ENCODE results near the gene KCNC4.

DNA sequence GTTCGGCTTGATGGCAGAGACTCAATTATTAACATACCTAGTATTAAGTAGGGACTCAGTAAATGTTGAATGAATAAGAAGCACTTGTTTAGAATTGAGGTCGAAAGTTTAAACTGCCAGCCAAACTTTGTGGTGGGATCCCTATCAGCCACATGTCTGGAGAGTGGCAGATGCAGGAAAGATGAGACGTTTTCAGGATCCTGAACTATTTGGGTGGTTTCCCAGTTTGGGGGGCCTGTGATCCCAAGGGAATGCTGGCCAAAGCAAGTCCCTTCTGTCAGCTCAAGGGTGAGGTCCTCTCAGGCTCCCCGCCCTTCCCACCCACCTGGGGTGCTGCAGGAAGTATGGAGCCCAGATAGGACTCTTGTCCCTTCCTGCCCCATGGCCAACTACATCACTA is 38.6 kb downstream of the KCNC4 start:
- TF ChIP-seq RFX5 (IDR thresholded peaks at IDR 0.05; ENCODE audit: low read depth, low read length) = no peak
- TF ChIP-seq SMC3 (IDR thresholded peaks at IDR 0.05; ENCODE audit: low read depth, low read length) = no peak
- TF ChIP-seq POLR2A (IDR thresholded peaks at IDR 0.05; ENCODE audit: low read depth, low read length) = no peak
- no peak for TF ChIP-seq MXI1 (IDR thresholded peaks at IDR 0.05; ENCODE audit: borderline replicate concordance, low read depth, low read length)
- no peak for TF ChIP-seq CTCF (conservative IDR thresholded peaks at IDR 0.05; ENCODE audit: low read depth, low read length)
- TF ChIP-seq BHLHE40 (IDR thresholded peaks at IDR 0.05; ENCODE audit: low read depth, low read length) = no peak
- TF ChIP-seq MAZ (IDR thresholded peaks at IDR 0.05; ENCODE audit: borderline replicate concordance, low read depth, low read length) = no peak
- TF ChIP-seq CEBPB (IDR thresholded peaks at IDR 0.05; ENCODE audit: low read depth, low read length) = no peak
